Spleen (tissue), 11 donors: Measurements from ENCODE around the gene C4orf50. TPM values are rescaled to one million over a fixed set of nuclear protein-coding genes. Genes with fewer than 3 reads are reported as not detected.
"Not testable (repeated sequence)": the region's sequence is repeated elsewhere in the genome, so short reads cannot be mapped to it uniquely, and the experiment has no call there.

Experiments
- DNase-seq: peaks from one replicate; pipeline ENCODE4 v3.0.0-alpha.2; 2020
- H3K27ac ChIP-seq, 8 donors: fragments of 200-600 bp; sonication (generic) in 7 of 8; 1 replicate in 4 of 8; 2 replicates in 4 of 8; pipeline versions ENCODE4 v1.5.0 to v1.8.0; 2016 to 2021; ENCODE audit warnings: inconsistent platforms in 4 of 8, mild to moderate bottlenecking in 4 of 8, moderate library complexity in 1 of 8
- H3K27me3 ChIP-seq, 7 donors: fragments of 200-600 bp; sonication (generic) in 6 of 7; replicated peaks in 1 of 7; 1 replicate in 4 of 7; 2 replicates in 3 of 7; pipeline versions ENCODE4 v1.5.0 to v1.8.0; 2016 to 2021; ENCODE audit warnings: inconsistent platforms in 3 of 7, mild to moderate bottlenecking in 1 of 7
- H3K36me3 ChIP-seq, 6 donors: fragments of 200-600 bp; sonication (generic) in 5 of 6; 1 replicate in 4 of 6; 2 replicates in 2 of 6; pipeline versions ENCODE4 v1.5.0 to v1.8.0; 2016 to 2021; ENCODE audit warnings: inconsistent platforms in 2 of 6
- H3K4me1 ChIP-seq, 6 donors: fragments of 200-600 bp; sonication (generic) in 5 of 6; 1 replicate in 3 of 6; 2 replicates in 3 of 6; pipeline versions ENCODE4 v1.5.0 to v1.8.0; 2016 to 2021; ENCODE audit warnings: inconsistent platforms in 3 of 6
- H3K4me3 ChIP-seq, 8 donors: fragments of 200-600 bp; sonication (generic) in 7 of 8; 1 replicate in 4 of 8; 2 replicates in 4 of 8; pipeline versions ENCODE4 v1.5.0 to v1.8.0; 2016 to 2021; ENCODE audit warnings: inconsistent platforms in 4 of 8, mild to moderate bottlenecking in 4 of 8, moderate library complexity in 2 of 8
- H3K9me3 ChIP-seq, 8 donors: fragments of 200-600 bp; sonication (generic) in 7 of 8; 1 replicate in 4 of 8; 2 replicates in 4 of 8; pipeline versions ENCODE4 v1.5.0 to v1.8.0; 2016 to 2021; ENCODE audit warnings: inconsistent platforms in 4 of 8
- CTCF ChIP-seq, 11 experiments: fragments of 200-600 bp in 7 of 11; fragments of 450-650 bp in 4 of 11; sonication (generic) in 4 of 11; IDR thresholded peaks in 8 of 11; conservative IDR thresholded peaks in 3 of 11; 1 replicate in 7 of 11; 2 replicates in 4 of 11; pipeline versions ENCODE4 v1.4.0 to v1.8.0; 2016 to 2021; ENCODE audit warnings: antibody characterized with exemption in 11 of 11, inconsistent platforms in 4 of 11, mild to moderate bottlenecking in 1 of 11
- POLR2A ChIP-seq, 3 donors: fragments of 450-650 bp; IDR thresholded peaks; one replicate each; pipeline ENCODE4 v1.5.1; 2017; ENCODE audit warnings: antibody characterized with exemption in 3 of 3, mild to moderate bottlenecking in 1 of 3
- POLR2AphosphoS5 ChIP-seq, 3 donors: sonication (generic); formaldehyde crosslinking; IDR thresholded peaks; one replicate each; pipeline ENCODE4 v1.5.1; 2017; ENCODE audit warnings: antibody characterized with exemption in 3 of 3
- WGBS, 5 donors: extraction: QIAGEN DNeasy Blood & Tissue Kit in 3 of 5; methylation state at CpG; one replicate each; pipeline versions ENCODE4 v1.1.5 to v1.1.7; 2013 to 2018; 5-methylcytosine and 5-hydroxymethylcytosine counted together
- intact Hi-C: fragments of 100-400 bp; cut with DNase I; formaldehyde crosslinking; loops from one replicate; pipeline ENCODE4 v1.15.0; 2023; ENCODE audit warnings: low total_unique reads
- polyA plus RNA-seq, 3 donors: library from polyadenylated mRNA; stranded (reverse); fragments of 200-250 nt; gene quantifications; one replicate each; pipeline ENCODE4 v1.2.1, GENCODE V29; 2013
- total RNA-seq, 7 donors: library from RNA; depleted of rRNA in 3 of 7; stranded (reverse); fragments of >200 nt in 3 of 7; fragmentation: NEBNext Ultra II Directional in 4 of 7; extraction: Animal tissue kit (Norgen Biotek cat#: 25700) in 4 of 7; gene quantifications; one replicate each; pipeline versions ENCODE4 v1.1.0 to v1.2.1, GENCODE V29; 2016 to 2021
- donor health status: healthy with polysubstance abuse.
- donor health status: DM: no; HTN: no; CAD: no; lungs with moderate emphysema.
- donor health status: DM: no; HTN: no; CAD: no.
- donor health status: Bipolar disorder and iron deficiency.
- donor health status: healthy.
- donor health status: DM: no; HTN: no; CAD: no.
- donor health status: DM: yes; HTN: yes; CAD: no.

The C4orf50 gene
- total and polyA plus RNA-seq, 10 donors, result 0.02 to 2.5 (median 0.30) TPM

DNA sequence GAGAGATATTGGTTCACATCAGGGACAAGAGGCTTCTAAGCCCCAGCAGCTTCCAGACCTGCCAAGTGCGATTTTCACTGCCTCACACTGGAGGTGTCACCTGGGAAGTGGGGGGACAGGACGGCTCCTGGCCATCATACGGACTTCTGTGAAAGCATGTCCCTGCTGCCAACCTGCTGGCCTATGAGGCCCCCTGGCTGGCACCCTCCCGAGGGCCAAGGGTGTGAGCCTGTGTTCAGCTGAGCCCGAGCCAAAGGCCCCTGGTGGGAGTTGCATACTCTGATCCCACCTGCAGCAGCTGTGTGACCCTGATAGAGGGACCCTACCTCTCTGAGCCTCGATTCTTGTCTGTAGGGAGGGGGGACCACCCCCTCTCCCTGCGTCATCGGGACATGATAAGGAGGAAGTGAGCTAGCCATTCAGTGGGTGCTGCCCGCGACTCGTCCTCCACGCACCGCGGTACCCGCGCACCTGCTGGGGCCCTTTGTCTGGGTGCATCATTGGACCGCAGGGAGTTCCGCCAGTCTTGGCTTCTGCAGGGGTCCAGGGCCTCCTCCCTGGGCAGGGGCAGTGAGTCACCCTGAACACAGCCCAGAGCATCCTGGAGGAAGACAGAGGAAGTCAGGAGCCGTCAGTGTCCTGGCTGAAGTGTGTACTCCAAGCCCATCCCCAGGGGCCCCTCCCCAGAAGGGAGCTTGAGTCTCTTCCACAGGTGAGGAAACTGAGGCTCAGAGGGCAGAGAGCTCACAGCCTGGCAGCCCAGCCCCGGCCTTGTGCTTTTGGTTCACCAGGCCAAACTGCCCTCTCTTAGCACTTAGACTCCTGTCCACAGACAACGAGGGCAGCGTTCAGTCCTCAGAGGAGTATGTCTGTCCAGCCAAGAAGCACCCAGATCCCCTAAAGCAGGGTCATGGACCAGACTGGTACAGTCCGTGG lies 24.1 kb downstream of the C4orf50 start:
- H3K36me3 ChIP-seq, result no peaks in the 10 kb centered on the region
- TF ChIP-seq POLR2A (IDR thresholded peaks at IDR 0.05), result no peak
- TF ChIP-seq POLR2AphosphoS5 (IDR thresholded peaks at IDR 0.05), result no peak
- no peak for TF ChIP-seq CTCF (IDR thresholded peaks at IDR 0.05 in 8 of 11, conservative IDR thresholded peaks at IDR 0.05 in 3 of 11)
- no peaks in the 10 kb centered on the region for H3K4me1 ChIP-seq
- peaks cover 0 to 71% (median 4%) of the 10 kb centered on the region in 7 donors for H3K27me3 ChIP-seq
- intact Hi-C loops, result loop anchor here (10.0 kb wide), 1 partner anchor 331 kb away; no protein-coding TSS in a partner anchor
- H3K27ac ChIP-seq, result no peak overlapping the region
- no peak for DNase-seq
- WGBS, 5 donors, result 84 to 89% (median 87%) methylated on average over 6 to 23 of the region's 23 CpGs
- no peak overlapping the region for H3K4me3 ChIP-seq
- no peaks in the 10 kb centered on the region for H3K9me3 ChIP-seq

- WGBS, 5 donors, result 74 to 93% (median 85%) methylated on average over 7 to 9 of the region's 9 CpGs
- H3K27me3 ChIP-seq, result peaks cover 0 to 63% (median 4%) of the 10 kb centered on the region in 7 donors
Observed at GRCh38 chr4:5993346-5993745, 24.9 kb downstream of the C4orf50 start.

GRCh38 chr4:5992828-5993321 lies 25.4 kb downstream of the C4orf50 start:
- H3K4me3 ChIP-seq, result no peak overlapping the region
- H3K4me1 ChIP-seq, result no peaks in the 10 kb centered on the region
- H3K27ac ChIP-seq, result no peak overlapping the region
- no peaks in the 10 kb centered on the region for H3K36me3 ChIP-seq
- TF ChIP-seq CTCF (IDR thresholded peaks at IDR 0.05 in 8 of 11, conservative IDR thresholded peaks at IDR 0.05 in 3 of 11) (no peak), POLR2A (IDR thresholded peaks at IDR 0.05) (no peak), POLR2AphosphoS5 (IDR thresholded peaks at IDR 0.05) (no peak)
- DNase-seq, result no peak
- WGBS, 5 donors, result 70 to 75% (median 72%) methylated on average over 6 to 11 of the region's 11 CpGs
- no peaks in the 10 kb centered on the region for H3K9me3 ChIP-seq
- peaks cover 0 to 58% (median 4%) of the 10 kb centered on the region in 7 donors for H3K27me3 ChIP-seq
- intact Hi-C loops, result loop anchor here (10.0 kb wide), 1 partner anchor 332 kb away; no protein-coding TSS in a partner anchor

More at GRCh38 chr4:5993346-5993745, 24.9 kb downstream of the C4orf50 start:
- not testable (repeated sequence) for H3K4me3 ChIP-seq, H3K9me3 ChIP-seq, H3K27ac ChIP-seq, H3K36me3 ChIP-seq, H3K4me1 ChIP-seq, DNase-seq
- intact Hi-C loops, result loop anchor here (10.0 kb wide), 1 partner anchor 331 kb away; no protein-coding TSS in a partner anchor

DNA sequence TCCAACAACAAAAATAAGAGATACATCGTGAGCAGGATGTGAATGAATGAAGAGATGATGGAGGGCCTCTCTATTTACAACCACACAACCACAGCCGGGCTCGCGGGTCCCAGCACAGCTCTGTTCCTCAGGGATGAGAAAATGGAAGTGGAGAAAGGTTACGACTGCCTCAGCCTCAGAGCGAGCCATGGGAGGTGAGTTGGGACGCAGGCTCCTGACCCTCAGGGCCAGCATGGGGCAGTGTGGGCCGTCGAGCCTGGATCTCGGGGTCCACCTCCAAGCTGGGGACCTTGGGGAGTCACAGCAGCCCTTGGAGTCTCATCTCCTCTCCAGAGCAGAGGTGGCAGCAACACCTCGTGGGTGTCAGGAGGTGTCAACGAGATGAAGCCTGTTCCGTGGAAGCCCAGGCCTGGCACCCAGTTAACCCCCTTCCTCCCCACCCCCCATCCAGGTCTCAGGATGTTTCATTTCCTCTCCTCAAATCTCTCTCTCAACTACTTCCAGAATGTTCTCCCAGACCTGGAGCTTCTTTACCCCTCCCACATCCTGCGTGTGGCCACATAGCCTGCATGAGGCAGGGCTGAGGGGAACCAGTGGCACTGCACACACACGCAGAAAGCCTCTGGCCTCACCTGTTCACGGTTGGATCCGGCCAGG lies 25.9 kb downstream of the C4orf50 start:
- H3K27me3 ChIP-seq, result peaks cover 0 to 55% (median 4%) of the 10 kb centered on the region in 7 donors
- no peak overlapping the region for H3K27ac ChIP-seq
- DNase-seq, result no peak
- H3K9me3 ChIP-seq, result no peaks in the 10 kb centered on the region
- no peaks in the 10 kb centered on the region for H3K36me3 ChIP-seq
- no peak overlapping the region for H3K4me3 ChIP-seq
- WGBS, 5 donors, result 74 to 81% (median 78%) methylated on average over 17 of the region's 17 CpGs
- H3K4me1 ChIP-seq, result no peaks in the 10 kb centered on the region
- intact Hi-C loops, result loop anchor here (10.0 kb wide), 1 partner anchor 333 kb away; no protein-coding TSS in a partner anchor
- TF ChIP-seq POLR2A (IDR thresholded peaks at IDR 0.05) (no peak), POLR2AphosphoS5 (IDR thresholded peaks at IDR 0.05) (no peak), CTCF (IDR thresholded peaks at IDR 0.05 in 8 of 11, conservative IDR thresholded peaks at IDR 0.05 in 3 of 11) (no peak)
